Neuronal stem cell (in vitro differentiated cells): ENCODE measurements around the gene SLC27A5.
"Not testable (repeated sequence)": the region's sequence is repeated elsewhere in the genome, so short reads cannot be mapped to it uniquely, and the experiment has no call there.

ENCODE experiments used
- DNase-seq: peaks from one replicate; pipeline ENCODE4 v3.0.0-alpha.2; 2013; ENCODE audit warnings: low spot score
- H2AFZ ChIP-seq: one replicate; pipeline ENCODE4 v1.6.1; 2013; ENCODE audit warnings: mild to moderate bottlenecking, low read length, inconsistent platforms
- H2AK5ac ChIP-seq: 2 replicates; pipeline ENCODE4 v1.6.1; 2013; ENCODE audit warnings: low read depth, mild to moderate bottlenecking, inconsistent platforms, low read length, moderate library complexity, mixed read lengths
- H2BK120ac ChIP-seq: 2 replicates; pipeline ENCODE4 v1.6.1; 2013; ENCODE audit warnings: low read depth, mild to moderate bottlenecking, inconsistent platforms, low read length, moderate library complexity, mixed read lengths
- H2BK12ac ChIP-seq: one replicate; pipeline ENCODE4 v1.6.1; 2013; ENCODE audit warnings: low read length, inconsistent platforms
- H2BK15ac ChIP-seq: 2 replicates; pipeline ENCODE4 v1.6.1; 2013; ENCODE audit warnings: mild to moderate bottlenecking, low read length, inconsistent platforms, mixed read lengths
- H2BK5ac ChIP-seq: one replicate; pipeline ENCODE4 v1.6.1; 2013; ENCODE audit warnings: inconsistent platforms, mild to moderate bottlenecking, low read length, moderate library complexity
- H3K14ac ChIP-seq: one replicate; pipeline ENCODE4 v1.6.1; 2013; ENCODE audit warnings: low read length, inconsistent platforms
- H3K18ac ChIP-seq: 2 replicates; pipeline ENCODE4 v1.6.1; 2013; ENCODE audit warnings: low read length, inconsistent platforms
- H3K23ac ChIP-seq: 2 replicates; pipeline ENCODE4 v1.6.1; 2013; ENCODE audit warnings: low read depth, mild to moderate bottlenecking, mixed read lengths, low read length, inconsistent platforms; ENCODE audit not compliant: poor library complexity
- H3K27ac ChIP-seq: replicated peaks from 3 replicates; pipeline ENCODE4 v1.5.1; 2013; ENCODE audit warnings: low read length, inconsistent platforms
- H3K27me3 ChIP-seq, 3 experiments: 2 replicates each; pipeline ENCODE4 v1.6.1; 2013; ENCODE audit warnings: low read length in 3 of 3, mild to moderate bottlenecking in 2 of 3, inconsistent platforms in 1 of 3, low read depth in 1 of 3, mixed read lengths in 1 of 3, moderate library complexity in 1 of 3; ENCODE audit not compliant: control insufficient read depth in 3 of 3, insufficient read depth in 3 of 3
- H3K36me3 ChIP-seq, 2 donors: replicated peaks in 1 of 2; 2 replicates each; pipeline ENCODE4 v1.6.1; 2013; ENCODE audit warnings: low read length in 2 of 2; ENCODE audit not compliant: control insufficient read depth in 2 of 2, insufficient read depth in 2 of 2
- H3K4ac ChIP-seq: 2 replicates; pipeline ENCODE4 v1.6.1; 2013; ENCODE audit warnings: inconsistent platforms, mild to moderate bottlenecking, low read length, moderate library complexity
- H3K4me1 ChIP-seq, 2 donors: 1 replicate in 1 of 2; 2 replicates in 1 of 2; pipeline ENCODE4 v1.6.1; 2013; ENCODE audit warnings: low read length in 2 of 2, low read depth in 1 of 2; ENCODE audit not compliant: control insufficient read depth in 2 of 2, insufficient read depth in 1 of 2
- H3K4me2 ChIP-seq: one replicate; pipeline ENCODE4 v1.6.1; 2013; ENCODE audit warnings: mild to moderate bottlenecking, low read length, inconsistent platforms; ENCODE audit not compliant: insufficient read depth, poor library complexity, severe bottlenecking
- H3K4me3 ChIP-seq, 2 donors: 2 replicates each; pipeline ENCODE4 v1.5.1; 2013; ENCODE audit warnings: low read length in 2 of 2, mild to moderate bottlenecking in 2 of 2, inconsistent platforms in 1 of 2, moderate library complexity in 1 of 2
- H3K79me1 ChIP-seq: one replicate; pipeline ENCODE4 v1.6.1; 2013; ENCODE audit warnings: low read depth, mild to moderate bottlenecking, inconsistent platforms, low read length, moderate library complexity
- H3K9ac ChIP-seq: one replicate; pipeline ENCODE4 v1.6.1; 2013; ENCODE audit warnings: mild to moderate bottlenecking, low read depth, low read length, inconsistent platforms; ENCODE audit not compliant: poor library complexity
- H3K9me3 ChIP-seq, 2 donors: replicated peaks in 1 of 2; 2 replicates each; pipeline versions ENCODE3 to v1.6.1; 2013; ENCODE audit warnings: low read length in 2 of 2, mild to moderate bottlenecking in 2 of 2, inconsistent platforms in 1 of 2, low read depth in 1 of 2, mixed read lengths in 1 of 2, moderate library complexity in 1 of 2; ENCODE audit not compliant: control insufficient read depth in 2 of 2, insufficient read depth in 1 of 2
- H4K8ac ChIP-seq: one replicate; pipeline ENCODE4 v1.6.1; 2013; ENCODE audit warnings: low read depth, mild to moderate bottlenecking, inconsistent platforms, low read length, moderate library complexity
- H4K91ac ChIP-seq: one replicate; pipeline ENCODE4 v1.6.1; 2013; ENCODE audit warnings: low read length, low read depth, mild to moderate bottlenecking, inconsistent platforms; ENCODE audit not compliant: poor library complexity
- WGBS, 2 donors: extraction: QIAGEN DNeasy Blood & Tissue Kit; methylation state at CpG; one replicate each; pipeline ENCODE4 v1.1.7; 2013; ENCODE audit warnings: missing lambda C conversion rate in 2 of 2, mixed read lengths in 1 of 2; ENCODE audit not compliant: insufficient read length in 2 of 2, insufficient replicate concordance in 1 of 2; ENCODE audit errors: extremely low coverage in 2 of 2; 5-methylcytosine and 5-hydroxymethylcytosine counted together

Gene SLC27A5

GRCh38 chr19:58473775-58474174 is 38.0 kb downstream of the SLC27A5 start:
- no peak overlapping the region for H2BK5ac ChIP-seq
- H3K23ac ChIP-seq = no peak overlapping the region
- H3K14ac ChIP-seq = no peak overlapping the region
- no peak overlapping the region for H3K27ac ChIP-seq
- H4K8ac ChIP-seq = no peak overlapping the region
- no peak overlapping the region for H2AFZ ChIP-seq
- no peak for DNase-seq
- no peak overlapping the region for H2BK12ac ChIP-seq
- no peaks in the 10 kb centered on the region for H3K9me3 ChIP-seq
- peaks cover 17 to 59% of the 10 kb centered on the region in 2 donors for H3K36me3 ChIP-seq
- no peak overlapping the region for H3K9ac ChIP-seq
- H2AK5ac ChIP-seq = no peak overlapping the region
- H3K4me2 ChIP-seq = no peak overlapping the region
- H3K27me3 ChIP-seq = no peaks in the 10 kb centered on the region
- no peak overlapping the region for H4K91ac ChIP-seq
- H3K18ac ChIP-seq = no peak overlapping the region
- no peaks in the 10 kb centered on the region for H3K79me1 ChIP-seq
- H3K4ac ChIP-seq = no peak overlapping the region
- no peak overlapping the region for H3K4me3 ChIP-seq
- no peak overlapping the region for H2BK15ac ChIP-seq
- H2BK120ac ChIP-seq = no peak overlapping the region
- peaks cover 6 to 15% of the 10 kb centered on the region in 2 donors for H3K4me1 ChIP-seq

DNA sequence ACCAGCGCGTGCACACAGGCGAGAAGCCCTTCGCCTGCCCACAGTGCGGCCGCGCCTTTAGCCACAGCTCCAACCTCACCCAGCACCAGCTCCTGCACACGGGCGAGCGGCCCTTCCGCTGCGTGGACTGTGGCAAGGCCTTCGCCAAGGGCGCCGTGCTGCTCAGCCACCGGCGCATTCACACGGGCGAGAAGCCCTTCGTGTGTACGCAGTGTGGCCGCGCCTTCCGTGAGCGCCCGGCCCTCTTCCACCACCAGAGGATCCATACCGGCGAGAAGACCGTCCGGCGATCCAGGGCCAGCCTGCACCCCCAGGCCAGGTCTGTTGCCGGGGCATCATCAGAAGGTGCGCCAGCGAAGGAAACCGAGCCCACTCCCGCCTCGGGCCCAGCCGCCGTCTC is 40.1 kb downstream of the SLC27A5 start:
- H3K9ac ChIP-seq = no peak overlapping the region
- no CpG with 5 or more reads among the region's 39 CpGs for WGBS, 2 donors
- H2BK120ac ChIP-seq = no peak overlapping the region
- H3K4me3 ChIP-seq = no peak overlapping the region
- H3K27ac ChIP-seq = no peak overlapping the region
- no peak for DNase-seq
- no peak overlapping the region for H3K18ac ChIP-seq
- H3K14ac ChIP-seq = no peak overlapping the region
- H3K4me2 ChIP-seq = no peak overlapping the region
- no peak overlapping the region for H2BK12ac ChIP-seq
- no peak overlapping the region for H2AFZ ChIP-seq
- peaks cover 5 to 16% of the 10 kb centered on the region in 2 donors for H3K4me1 ChIP-seq
- no peak overlapping the region for H3K23ac ChIP-seq
- no peak overlapping the region for H3K4ac ChIP-seq
- no peak overlapping the region for H2BK15ac ChIP-seq
- H2AK5ac ChIP-seq = no peak overlapping the region
- no peaks in the 10 kb centered on the region for H3K79me1 ChIP-seq
- no peak overlapping the region for H2BK5ac ChIP-seq
- H3K36me3 ChIP-seq = peaks cover 15 to 48% of the 10 kb centered on the region in 2 donors
- H4K8ac ChIP-seq = no peak overlapping the region
- H3K9me3 ChIP-seq = no peaks in the 10 kb centered on the region
- no peak overlapping the region for H4K91ac ChIP-seq
- no peaks in the 10 kb centered on the region for H3K27me3 ChIP-seq

GRCh38 chr19:58470837-58471543 is 40.8 kb downstream of the SLC27A5 start:
- H3K4me2 ChIP-seq, H3K4me3 ChIP-seq, H2BK12ac ChIP-seq, H3K4ac ChIP-seq, DNase-seq, H4K8ac ChIP-seq, H3K23ac ChIP-seq, H3K9me3 ChIP-seq, H2BK120ac ChIP-seq, H4K91ac ChIP-seq, H3K9ac ChIP-seq, H2AK5ac ChIP-seq, H3K18ac ChIP-seq, H3K27ac ChIP-seq, H2BK5ac ChIP-seq, H3K14ac ChIP-seq, H2AFZ ChIP-seq, H2BK15ac ChIP-seq, H3K27me3 ChIP-seq, H3K79me1 ChIP-seq: not testable (repeated sequence)
- WGBS, 2 donors = no CpG with 5 or more reads among the region's 53 CpGs
- Histone ChIP-seq H3K4me1 (peaks cover 5 to 14% of the 10 kb centered on the region in 2 donors), H3K36me3 (peaks cover 15 to 48% of the 10 kb centered on the region in 2 donors)

GRCh38 chr19:58469241-58470013 is 42.4 kb downstream of the SLC27A5 start:
- no peak overlapping the region for H4K8ac ChIP-seq
- no CpG with 5 or more reads among the region's 17 CpGs for WGBS, 2 donors

More at GRCh38 chr19:58469241-58470013, 42.4 kb downstream of the SLC27A5 start:
- Histone ChIP-seq H3K4me1 (peaks cover 2 to 8% of the 10 kb centered on the region in 2 donors), H3K23ac (no peak overlapping the region), H3K4ac (no peak overlapping the region), H3K79me1 (no peaks in the 10 kb centered on the region), H3K9me3 (no peaks in the 10 kb centered on the region), H3K14ac (no peak overlapping the region), H4K91ac (no peak overlapping the region), H2BK5ac (no peak overlapping the region), H2BK15ac (no peak overlapping the region), H3K27me3 (no peaks in the 10 kb centered on the region), H3K4me3 (peak overlapping the region in 1 of 2 donors; percentile 8), H2BK120ac (no peak overlapping the region), H3K9ac (no peak overlapping the region), H2BK12ac (no peak overlapping the region), H3K36me3 (peaks cover 15 to 48% of the 10 kb centered on the region in 2 donors), H3K4me2 (no peak overlapping the region), H3K18ac (no peak overlapping the region), H3K27ac (no peak overlapping the region), H2AFZ (no peak overlapping the region), H2AK5ac (no peak overlapping the region)
- DNase-seq = no peak
